Right lobe of liver (tissue), 4 donors: ENCODE results near the gene DNAAF8.

Source experiments
- CTCF ChIP-seq, 4 donors: fragments of 200-600 bp in 3 of 4; fragments of 450-650 bp in 1 of 4; IDR thresholded peaks; one replicate each; pipeline versions ENCODE4 v1.5.1 to v1.8.0; 2016 to 2022; ENCODE audit warnings: antibody characterized with exemption in 4 of 4, mild to moderate bottlenecking in 2 of 4
- POLR2A ChIP-seq: fragments of 450-650 bp; IDR thresholded peaks from one replicate; pipeline ENCODE4 v1.6.1; 2017; ENCODE audit warnings: antibody characterized with exemption, mild to moderate bottlenecking
- donor health status: DM: no; HTN: no; CAD: no.
- donor health status: DM: no; HTN: no; CAD: no.
- donor health status: DM: no; HTN: yes; CAD: no.

DNA sequence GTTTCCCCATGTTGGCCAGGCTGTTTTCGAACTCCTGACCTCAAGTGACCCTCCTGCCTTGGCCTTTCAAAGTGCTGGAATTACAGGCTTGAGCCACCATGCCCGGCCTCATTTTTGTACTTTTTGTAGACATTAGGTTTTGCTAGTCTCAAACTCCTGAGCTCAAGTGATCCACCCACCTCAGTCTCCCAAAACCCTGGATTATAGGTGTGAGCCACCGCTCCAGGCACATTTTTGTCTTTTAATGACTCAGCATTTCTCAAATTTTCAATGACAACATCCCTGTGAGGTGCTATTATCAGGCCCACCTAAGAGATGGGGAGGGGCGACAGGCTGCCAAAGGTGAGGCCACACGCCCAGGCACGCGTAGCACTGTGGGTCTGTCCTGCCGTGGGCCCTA is 52.7 kb downstream of the DNAAF8 start:
- TF ChIP-seq CTCF (IDR thresholded peaks at IDR 0.05) (no peak), POLR2A (no peak)
